Lower leg skin (tissue), 4 donors: ENCODE results near the gene SSX2IP. TPM values are rescaled to one million over a fixed set of nuclear protein-coding genes. Genes with fewer than 3 reads are reported as not detected.

Source experiments
- DNase-seq, 2 donors: peaks; one replicate each; pipeline ENCODE4 v3.0.0-alpha.2; 2019; ENCODE audit warnings: low spot score in 2 of 2
- H3K4me3 ChIP-seq: fragments of 200-600 bp; sonication (generic); 2 replicates; pipeline ENCODE4 v1.5.1; 2017; ENCODE audit warnings: mild to moderate bottlenecking, low read depth; ENCODE audit not compliant: poor library complexity, severe bottlenecking
- POLR2A ChIP-seq, 2 donors: fragments of 450-650 bp; IDR thresholded peaks; one replicate each; pipeline ENCODE4 v1.6.1; 2016 to 2017; ENCODE audit warnings: antibody characterized with exemption in 2 of 2, mild to moderate bottlenecking in 1 of 2, moderate library complexity in 1 of 2
- WGBS, 2 donors: methylation state at CpG; one replicate each; pipeline ENCODE4 v1.1.5; 2018; 5-methylcytosine and 5-hydroxymethylcytosine counted together
- intact Hi-C: fragments of 100-400 bp; cut with DNase I; formaldehyde crosslinking; loops from one replicate; pipeline ENCODE4 v1.15.0; 2023; ENCODE audit warnings: low total_unique reads
- total RNA-seq, 4 donors: library from RNA; depleted of rRNA; stranded (reverse); fragments of >200 nt; gene quantifications; one replicate each; pipeline ENCODE4 v1.1.0, GENCODE V29; 2016
- TF ChIP-seq, protein P1 (sequence below), 3 donors: fragments of 450-650 bp; IDR thresholded peaks; one replicate each; pipeline ENCODE4 v1.5.1; 2016; ENCODE audit warnings: antibody characterized with exemption in 3 of 3, mild to moderate bottlenecking in 3 of 3, moderate library complexity in 2 of 3

Gene SSX2IP
- total RNA-seq, 4 donors from 2014 or later: 6.7 to 9.3 (median 8.8) TPM

DNA sequence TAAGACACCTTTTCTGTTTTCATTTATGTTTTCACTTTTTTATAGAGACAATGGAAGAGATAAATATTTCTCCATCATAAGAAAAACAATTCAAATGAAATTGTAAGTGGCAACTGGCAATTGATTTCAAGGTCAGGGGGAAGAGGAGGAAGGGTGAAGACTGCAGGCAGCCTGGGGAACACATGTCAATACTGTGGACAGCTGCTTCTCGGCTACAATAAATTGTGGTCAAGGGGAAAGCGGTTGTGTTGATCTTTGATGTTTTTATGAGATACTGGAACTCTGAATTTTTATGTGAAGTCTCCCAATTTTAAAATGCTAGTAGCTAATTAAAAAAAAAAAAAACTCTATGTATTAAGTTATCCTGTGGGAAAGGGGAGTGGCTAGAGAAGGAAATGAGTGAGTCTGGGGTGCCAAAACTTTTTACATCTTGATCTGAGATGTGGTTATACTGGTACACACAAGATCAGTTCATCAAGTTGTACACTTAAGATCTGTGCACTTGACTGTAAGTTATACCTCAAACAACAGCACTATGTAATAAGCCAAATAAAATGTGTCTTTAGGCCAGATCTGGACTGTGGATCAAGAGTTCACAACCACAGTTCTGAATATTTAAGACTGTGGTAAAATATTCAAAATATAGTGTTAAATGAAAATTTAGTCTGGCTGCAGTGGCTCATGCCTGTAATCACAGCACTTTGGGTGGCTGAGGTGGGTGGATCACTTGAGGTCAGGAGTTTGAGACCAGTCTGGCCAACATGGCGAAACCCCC lies 18.0 kb downstream of the SSX2IP start:
- no peak overlapping the region for H3K4me3 ChIP-seq
- TF ChIP-seq, protein P1, sequence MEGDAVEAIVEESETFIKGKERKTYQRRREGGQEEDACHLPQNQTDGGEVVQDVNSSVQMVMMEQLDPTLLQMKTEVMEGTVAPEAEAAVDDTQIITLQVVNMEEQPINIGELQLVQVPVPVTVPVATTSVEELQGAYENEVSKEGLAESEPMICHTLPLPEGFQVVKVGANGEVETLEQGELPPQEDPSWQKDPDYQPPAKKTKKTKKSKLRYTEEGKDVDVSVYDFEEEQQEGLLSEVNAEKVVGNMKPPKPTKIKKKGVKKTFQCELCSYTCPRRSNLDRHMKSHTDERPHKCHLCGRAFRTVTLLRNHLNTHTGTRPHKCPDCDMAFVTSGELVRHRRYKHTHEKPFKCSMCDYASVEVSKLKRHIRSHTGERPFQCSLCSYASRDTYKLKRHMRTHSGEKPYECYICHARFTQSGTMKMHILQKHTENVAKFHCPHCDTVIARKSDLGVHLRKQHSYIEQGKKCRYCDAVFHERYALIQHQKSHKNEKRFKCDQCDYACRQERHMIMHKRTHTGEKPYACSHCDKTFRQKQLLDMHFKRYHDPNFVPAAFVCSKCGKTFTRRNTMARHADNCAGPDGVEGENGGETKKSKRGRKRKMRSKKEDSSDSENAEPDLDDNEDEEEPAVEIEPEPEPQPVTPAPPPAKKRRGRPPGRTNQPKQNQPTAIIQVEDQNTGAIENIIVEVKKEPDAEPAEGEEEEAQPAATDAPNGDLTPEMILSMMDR (IDR thresholded peaks at IDR 0.05): no peak
- TF ChIP-seq POLR2A (IDR thresholded peaks at IDR 0.05): no peak
- intact Hi-C loops: no loop called here
- 82 to 85% methylated on average over 3 of the region's 3 CpGs for WGBS, 2 donors
- no peak for DNase-seq

DNA sequence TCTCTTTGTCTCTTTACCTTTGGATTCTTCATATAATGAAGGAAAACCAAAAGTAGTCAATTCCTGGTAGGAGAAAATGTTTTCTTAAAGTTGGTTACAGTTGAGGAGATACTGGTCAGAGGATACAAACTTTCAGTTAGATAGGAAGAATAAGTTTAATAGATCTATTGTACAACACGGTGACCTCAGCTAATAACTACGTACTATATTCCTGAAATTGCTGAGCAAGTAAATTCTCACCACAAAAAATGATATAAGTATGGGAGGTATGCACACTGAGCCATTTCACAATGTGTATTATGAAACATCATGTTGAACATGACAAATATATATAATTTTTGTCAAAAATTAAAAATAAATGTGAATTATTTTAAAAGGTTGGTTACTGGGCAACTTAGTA lies 20.4 kb downstream of the SSX2IP start:
- no peak overlapping the region for H3K4me3 ChIP-seq
- TF ChIP-seq POLR2A (IDR thresholded peaks at IDR 0.05): no peak
- DNase-seq: no peak
- intact Hi-C loops: no loop called here
- WGBS, 2 donors: 82 to 90% methylated on average over 2 of the region's 2 CpGs

- intact Hi-C loops: no loop called here
- 91 to 100% methylated on average over 1 of the region's 1 CpG for WGBS, 2 donors
- H3K4me3 ChIP-seq: no peak overlapping the region
- DNase-seq: no peak
- TF ChIP-seq POLR2A (IDR thresholded peaks at IDR 0.05): no peak
- TF ChIP-seq, protein P1 (IDR thresholded peaks at IDR 0.05): no peak
These were observed 22.1 kb downstream of the SSX2IP start for GRCh38 chr1:84668185-84668584.

DNA sequence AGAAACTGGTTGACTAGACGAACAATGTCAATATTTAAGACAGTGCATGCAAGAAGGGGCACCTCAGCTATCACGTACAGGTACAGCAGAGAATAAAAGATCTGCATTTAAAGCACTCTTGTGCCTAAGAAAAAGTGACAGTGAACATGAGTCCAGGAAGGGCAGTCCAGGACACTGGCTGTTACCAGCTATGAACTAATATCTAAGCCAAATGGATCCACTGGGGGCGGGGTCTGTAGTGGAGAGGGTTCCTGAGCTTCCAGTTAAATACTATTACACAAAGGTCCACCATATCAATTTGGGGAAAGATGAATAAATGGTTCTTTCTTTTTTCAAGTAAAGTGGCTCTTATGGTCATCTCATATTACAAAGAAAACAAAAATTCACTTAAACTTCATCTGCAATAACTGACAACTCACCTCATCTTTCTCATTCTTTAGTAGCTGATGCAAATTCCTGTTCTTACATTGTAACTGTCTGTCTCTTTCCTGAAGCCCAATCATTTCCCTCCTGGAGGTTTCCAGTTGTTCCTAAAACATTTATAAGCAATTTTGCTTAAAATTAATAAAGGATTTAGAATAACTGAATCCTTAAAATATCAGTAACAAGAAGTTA lies 24.5 kb downstream of the SSX2IP start:
- no peak for TF ChIP-seq POLR2A (IDR thresholded peaks at IDR 0.05)
- TF ChIP-seq, protein P1 (IDR thresholded peaks at IDR 0.05): no peak
- 95 to 98% methylated on average over 3 of the region's 3 CpGs for WGBS, 2 donors
- intact Hi-C loops: no loop called here
- no peak for DNase-seq
- H3K4me3 ChIP-seq: no peak overlapping the region

- 94 to 95% methylated on average over 2 of the region's 2 CpGs for WGBS, 2 donors
These were observed 37.1 kb downstream of the SSX2IP start for GRCh38 chr1:84653130-84653677.

GRCh38 chr1:84644472-84644871 lies 45.8 kb downstream of the SSX2IP start:
- TF ChIP-seq, protein P1 (IDR thresholded peaks at IDR 0.05): no peak
- no peak for TF ChIP-seq POLR2A (IDR thresholded peaks at IDR 0.05)
- intact Hi-C loops: no loop called here
- WGBS, 2 donors: 91 to 98% methylated on average over 2 of the region's 2 CpGs
- DNase-seq: no peak
- no peak overlapping the region for H3K4me3 ChIP-seq

More at GRCh38 chr1:84653130-84653677, 37.1 kb downstream of the SSX2IP start:
- H3K4me3 ChIP-seq: no peak overlapping the region
- no peak for DNase-seq
- intact Hi-C loops: no loop called here
- TF ChIP-seq POLR2A (IDR thresholded peaks at IDR 0.05): no peak
- TF ChIP-seq, protein P1 (IDR thresholded peaks at IDR 0.05): no peak
